Type B pancreatic cell (in vitro differentiated cells): ENCODE measurements around the gene TMIE. TPM values are rescaled to one million over a fixed set of nuclear protein-coding genes. Genes with fewer than 3 reads are reported as not detected.

ENCODE experiments used
- DNase-seq: peaks from one replicate; pipeline ENCODE4 v3.0.0; 2021; ENCODE audit warnings: mixed read lengths; ENCODE audit not compliant: unreplicated experiment; ENCODE audit errors: extremely low spot score
- H3K27ac Mint-ChIP-seq: 2 replicates; pipeline ENCODE4 v1.8.0; 2021; ENCODE audit warnings: mild to moderate bottlenecking, mixed read lengths
- H3K27me3 Mint-ChIP-seq: 2 replicates; pipeline ENCODE4 v1.8.0; 2021; ENCODE audit warnings: mixed read lengths
- H3K36me3 Mint-ChIP-seq: 2 replicates; pipeline ENCODE4 v1.8.0; 2021; ENCODE audit warnings: mixed read lengths
- H3K4me1 Mint-ChIP-seq: one replicate; pipeline ENCODE4 v1.8.0; 2021; ENCODE audit warnings: mixed read lengths; ENCODE audit not compliant: unreplicated experiment
- H3K4me3 Mint-ChIP-seq: 2 replicates; pipeline ENCODE4 v1.8.0; 2021; ENCODE audit warnings: mild to moderate bottlenecking, mixed read lengths
- H3K9me3 Mint-ChIP-seq: 2 replicates; pipeline ENCODE4 v1.8.0; 2021; ENCODE audit warnings: mixed read lengths
- CTCF ChIP-seq: fragments of 200-600 bp; sonication (generic); conservative IDR thresholded peaks from 2 replicates; pipeline ENCODE4 v1.5.0; 2021; ENCODE audit warnings: antibody characterized with exemption, mild to moderate bottlenecking
- total RNA-seq: library from RNA; stranded (reverse); gene quantifications from 2 replicates; pipeline ENCODE4 v1.2.1, GENCODE V29; 2021; ENCODE audit warnings: low replicate concordance

The TMIE gene
- total RNA-seq, 1 donor from 2014 or later = 0.48 TPM

GRCh38 chr3:46675426-46675825 lies 25.8 kb upstream of the TMIE start:
- TF ChIP-seq CTCF = no peak
- Mint-ChIP-seq H3K27me3 (no peaks in the 10 kb centered on the region), H3K9me3 (no peaks in the 10 kb centered on the region), H3K4me1 (peaks cover under 1% of the 10 kb centered on the region), H3K27ac (no peak overlapping the region), H3K4me3 (no peak overlapping the region), H3K36me3 (peaks cover 4% of the 10 kb centered on the region)
- DNase-seq = no peak

- Mint-ChIP-seq H3K4me3 (no peak overlapping the region), H3K36me3 (peaks cover 4% of the 10 kb centered on the region), H3K27me3 (no peaks in the 10 kb centered on the region), H3K27ac (no peak overlapping the region), H3K4me1 (peaks cover 5% of the 10 kb centered on the region), H3K9me3 (no peaks in the 10 kb centered on the region)
- no peak for DNase-seq
- no peak for TF ChIP-seq CTCF
These were observed 25.2 kb upstream of the TMIE start for GRCh38 chr3:46675843-46676567.

DNA sequence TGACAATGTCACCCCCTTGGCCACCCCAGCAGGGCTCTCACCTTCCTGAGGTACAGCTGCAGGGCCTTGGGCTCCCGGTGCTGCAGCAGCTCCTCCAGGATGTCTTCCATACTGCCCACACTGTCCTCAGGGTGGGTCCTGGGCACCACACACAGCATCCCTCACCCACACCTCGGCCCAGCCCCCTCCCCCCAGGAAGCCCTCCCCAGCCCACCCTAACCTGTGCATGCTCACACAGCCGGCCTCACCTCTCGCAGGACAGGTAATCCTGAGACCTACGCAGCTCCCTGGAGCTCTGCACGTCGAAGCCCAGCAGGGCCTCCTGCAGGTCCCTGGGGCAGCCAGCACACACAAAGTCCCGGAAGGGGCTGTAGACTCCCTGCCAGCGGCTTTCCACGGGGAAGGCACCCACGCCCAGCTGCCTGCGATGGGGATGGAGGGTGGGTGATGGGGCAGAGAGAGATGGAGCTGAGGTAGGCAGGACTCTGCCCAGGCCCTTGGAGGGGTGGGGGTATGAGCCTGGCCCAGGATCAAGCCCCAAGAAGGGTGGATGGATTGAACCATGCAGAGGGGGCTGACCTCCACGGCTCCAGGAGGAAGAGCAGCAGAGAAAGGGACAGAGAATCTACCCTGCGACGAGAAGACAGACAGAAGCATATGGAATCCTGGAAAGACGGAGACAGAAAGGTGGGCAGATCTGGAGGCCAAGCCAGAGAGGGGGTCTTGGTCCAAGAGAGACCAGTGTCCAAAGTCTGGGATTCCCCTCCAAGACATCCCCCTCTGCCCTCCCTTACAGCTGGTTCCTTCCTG lies 24.4 kb upstream of the TMIE start:
- no peak overlapping the region for H3K4me3 Mint-ChIP-seq
- H3K36me3 Mint-ChIP-seq = peaks cover 4% of the 10 kb centered on the region
- H3K4me1 Mint-ChIP-seq = peaks cover 5% of the 10 kb centered on the region
- H3K9me3 Mint-ChIP-seq = no peaks in the 10 kb centered on the region
- H3K27me3 Mint-ChIP-seq = no peaks in the 10 kb centered on the region
- DNase-seq = no peak
- no peak for TF ChIP-seq CTCF
- no peak overlapping the region for H3K27ac Mint-ChIP-seq

- TF ChIP-seq CTCF = no peak
- peaks cover 5% of the 10 kb centered on the region for H3K4me1 Mint-ChIP-seq
- no peak overlapping the region for H3K4me3 Mint-ChIP-seq
- no peaks in the 10 kb centered on the region for H3K27me3 Mint-ChIP-seq
- no peaks in the 10 kb centered on the region for H3K9me3 Mint-ChIP-seq
- H3K36me3 Mint-ChIP-seq = peaks cover 4% of the 10 kb centered on the region
- no peak for DNase-seq
- H3K27ac Mint-ChIP-seq = no peak overlapping the region
These were observed 23.8 kb upstream of the TMIE start for GRCh38 chr3:46677411-46677726.

GRCh38 chr3:46678280-46678679 lies 22.9 kb upstream of the TMIE start:
- Mint-ChIP-seq H3K36me3 (peaks cover 4% of the 10 kb centered on the region), H3K4me1 (peaks cover 5% of the 10 kb centered on the region), H3K27ac (no peak overlapping the region), H3K4me3 (no peak overlapping the region), H3K9me3 (no peaks in the 10 kb centered on the region), H3K27me3 (no peaks in the 10 kb centered on the region)
- no peak for DNase-seq
- TF ChIP-seq CTCF = no peak
